ENCODE measurements around the gene ICA1. TPM values are rescaled to one million over a fixed set of nuclear protein-coding genes. Genes with fewer than 3 reads are reported as not detected.

Gene ICA1
- total and polyA plus RNA-seq, 8 donors = 19.1 to 458 (median 77.4) TPM

- intact Hi-C loops (cut with DNase I; ENCODE audit: low total_unique reads) = no loop called here
- H3K4me1 ChIP-seq = peaks cover 0 to 57% (median 8%) of the 10 kb centered on the region in 4 donors
- WGBS, 5 donors = 95 to 98% (median 96%) methylated on average over 3 of the region's 3 CpGs
- H3K36me3 ChIP-seq = peaks cover 0 to 43% (median 22%) of the 10 kb centered on the region in 4 donors
- H3K9me3 ChIP-seq = no peaks in the 10 kb centered on the region
- H3K4me3 ChIP-seq = no peak overlapping the region
- H3K27ac ChIP-seq = peak overlapping the region in 1 of 5 donors; percentile 80
- H3K27me3 ChIP-seq = no peaks in the 10 kb centered on the region
- no peak for TF ChIP-seq EP300 (IDR thresholded peaks at IDR 0.05)
- no peak for TF ChIP-seq CTCF (IDR thresholded peaks at IDR 0.05)
- no peak for TF ChIP-seq POLR2A (IDR thresholded peaks at IDR 0.05)
- no peak for TF ChIP-seq POLR2AphosphoS5 (IDR thresholded peaks at IDR 0.05)
- DNase-seq = no peak
Measured at GRCh38 chr7:8216334-8216690, 45.7 kb downstream of the ICA1 start.

- intact Hi-C loops (cut with DNase I; ENCODE audit: low total_unique reads) = no loop called here
- TF ChIP-seq CTCF (IDR thresholded peaks at IDR 0.05) = no peak
- Histone ChIP-seq H3K27me3 (no peaks in the 10 kb centered on the region), H3K4me1 (peaks cover 0 to 60% (median 8%) of the 10 kb centered on the region in 4 donors), H3K27ac (peak overlapping the region in 2 of 5 donors; percentile 17 to 80), H3K4me3 (no peak overlapping the region), H3K9me3 (no peaks in the 10 kb centered on the region), H3K36me3 (peaks cover 0 to 38% (median 19%) of the 10 kb centered on the region in 4 donors)
- DNase-seq = no peak
- WGBS, 5 donors = 80 to 88% (median 85%) methylated on average over 6 of the region's 6 CpGs
Measured at GRCh38 chr7:8215648-8216333, 46.2 kb downstream of the ICA1 start.

GRCh38 chr7:8214244-8214824, 47.6 kb downstream of the ICA1 start:
- Histone ChIP-seq H3K36me3 (peaks cover 0 to 24% (median 11%) of the 10 kb centered on the region in 4 donors), H3K27me3 (no peaks in the 10 kb centered on the region), H3K27ac (peak overlapping the region in 2 of 5 donors; percentile 17 to 80), H3K4me1 (peaks cover 0 to 60% (median 8%) of the 10 kb centered on the region in 4 donors), H3K9me3 (no peaks in the 10 kb centered on the region), H3K4me3 (no peak overlapping the region)
- 43 to 56% (median 51%) methylated on average over 8 of the region's 8 CpGs for WGBS, 5 donors
- intact Hi-C loops (cut with DNase I; ENCODE audit: low total_unique reads) = no loop called here
- TF ChIP-seq CTCF (IDR thresholded peaks at IDR 0.05) (no peak), POLR2A (IDR thresholded peaks at IDR 0.05) (no peak), EP300 (IDR thresholded peaks at IDR 0.05) (no peak), POLR2AphosphoS5 (IDR thresholded peaks at IDR 0.05) (peak in 1 of 3 donors; percentile 69)
- peak in 1 of 2 donors; percentile 83 for DNase-seq

GRCh38 chr7:8213381-8213780, 48.6 kb downstream of the ICA1 start:
- Histone ChIP-seq H3K36me3 (peaks cover 0 to 15% (median 5%) of the 10 kb centered on the region in 4 donors), H3K9me3 (no peaks in the 10 kb centered on the region), H3K27me3 (no peaks in the 10 kb centered on the region), H3K27ac (peak overlapping the region in 3 of 5 donors; percentile 1 to 80 (median 14)), H3K4me1 (peaks cover 0 to 60% (median 8%) of the 10 kb centered on the region in 4 donors), H3K4me3 (no peak overlapping the region)
- no peak for TF ChIP-seq EP300 (IDR thresholded peaks at IDR 0.05)
- no peak for TF ChIP-seq POLR2AphosphoS5 (IDR thresholded peaks at IDR 0.05)
- TF ChIP-seq CTCF (IDR thresholded peaks at IDR 0.05) = no peak
- TF ChIP-seq POLR2A (IDR thresholded peaks at IDR 0.05) = no peak
- 91 to 97% (median 95%) methylated on average over 2 of the region's 2 CpGs for WGBS, 5 donors
- DNase-seq = no peak
- intact Hi-C loops (cut with DNase I; ENCODE audit: low total_unique reads) = no loop called here

Data from stomach (tissue), 9 donors.